Activated CD4-positive, alpha-beta T cell treated with anti-CD3 and anti-CD28 coated beads, Interleukin-2, amount 50 U/mL, for 1 hour (primary cell): ENCODE data around the gene LYPLA2.
A peak's percentile ranks its signal among the peaks of the same experiment; 100 is the strongest.
"Not testable (repeated sequence)": the region's sequence is repeated elsewhere in the genome, so short reads cannot be mapped to it uniquely, and the experiment has no call there.

Source experiments
- DNase-seq: peaks from one replicate; pipeline ENCODE4 v3.0.0-alpha.2; 2020

The LYPLA2 gene

GRCh38 chr1:23801338-23801748, 10.4 kb downstream of the LYPLA2 start:
- no peak for DNase-seq

GRCh38 chr1:23801876-23802275, 10.9 kb downstream of the LYPLA2 start:
- DNase-seq, result no peak

GRCh38 chr1:23802809-23803342, 11.9 kb downstream of the LYPLA2 start:
- DNase-seq, result not testable (repeated sequence)

GRCh38 chr1:23803674-23804073, 12.7 kb downstream of the LYPLA2 start:
- no peak for DNase-seq

- DNase-seq, result no peak
Measured at GRCh38 chr1:23804183-23804835, 13.4 kb downstream of the LYPLA2 start.

GRCh38 chr1:23805025-23805424, 14.1 kb downstream of the LYPLA2 start:
- DNase-seq, result no peak

GRCh38 chr1:23806280-23806679, 15.3 kb downstream of the LYPLA2 start:
- no peak for DNase-seq

GRCh38 chr1:23807453-23807852, 16.5 kb downstream of the LYPLA2 start:
- DNase-seq, result no peak

- DNase-seq, result peak; percentile 82
Measured at GRCh38 chr1:23809751-23810171, 18.8 kb downstream of the LYPLA2 start.

GRCh38 chr1:23810818-23811540, 20.0 kb downstream of the LYPLA2 start:
- peak; percentile 53 for DNase-seq

- DNase-seq, result no peak
Measured at GRCh38 chr1:23814016-23814415, 23.1 kb downstream of the LYPLA2 start.

- no peak for DNase-seq
Measured at GRCh38 chr1:23816361-23816760, 25.4 kb downstream of the LYPLA2 start.

- DNase-seq, result no peak
Measured at GRCh38 chr1:23816906-23817305, 26.0 kb downstream of the LYPLA2 start.

GRCh38 chr1:23817633-23818032, 26.7 kb downstream of the LYPLA2 start:
- no peak for DNase-seq

GRCh38 chr1:23823767-23824166, 32.8 kb downstream of the LYPLA2 start:
- DNase-seq, result no peak

GRCh38 chr1:23824711-23825075, 33.7 kb downstream of the LYPLA2 start:
- no peak for DNase-seq

GRCh38 chr1:23825076-23825761, 34.3 kb downstream of the LYPLA2 start, which contains the start of gene HMGCL:
Gene HMGCL, minus strand, starts transcription at chr1:23825429. Its CDS starts 14 bp downstream, at chr1:23825415.
- DNase-seq, result peak; percentile 84

GRCh38 chr1:23825762-23826522, 35.0 kb downstream of the LYPLA2 start:
- DNase-seq, result no peak

GRCh38 chr1:23826590-23826989, 35.6 kb downstream of the LYPLA2 start:
- DNase-seq, result not testable (repeated sequence)

- no peak for DNase-seq
Measured at GRCh38 chr1:23827717-23828116, 36.8 kb downstream of the LYPLA2 start.

- DNase-seq, result not testable (repeated sequence)
Measured at GRCh38 chr1:23834156-23834555, 43.2 kb downstream of the LYPLA2 start.

GRCh38 chr1:23836037-23836436, 45.1 kb downstream of the LYPLA2 start:
- no peak for DNase-seq

GRCh38 chr1:23837908-23838307, 47.0 kb downstream of the LYPLA2 start:
- no peak for DNase-seq
